SKM-1 (cell line): Measurements from ENCODE around the gene TRIM3.

Source experiments
- DNase-seq: peaks from one replicate; lab custom pipeline; 2025; ENCODE audit not compliant: unreplicated experiment; lab: John Stamatoyannopoulos, UW

Gene TRIM3

GRCh38 chr11:6442441-6442840 lies 31.3 kb downstream of the TRIM3 start:
- DNase-seq = no peak

DNA sequence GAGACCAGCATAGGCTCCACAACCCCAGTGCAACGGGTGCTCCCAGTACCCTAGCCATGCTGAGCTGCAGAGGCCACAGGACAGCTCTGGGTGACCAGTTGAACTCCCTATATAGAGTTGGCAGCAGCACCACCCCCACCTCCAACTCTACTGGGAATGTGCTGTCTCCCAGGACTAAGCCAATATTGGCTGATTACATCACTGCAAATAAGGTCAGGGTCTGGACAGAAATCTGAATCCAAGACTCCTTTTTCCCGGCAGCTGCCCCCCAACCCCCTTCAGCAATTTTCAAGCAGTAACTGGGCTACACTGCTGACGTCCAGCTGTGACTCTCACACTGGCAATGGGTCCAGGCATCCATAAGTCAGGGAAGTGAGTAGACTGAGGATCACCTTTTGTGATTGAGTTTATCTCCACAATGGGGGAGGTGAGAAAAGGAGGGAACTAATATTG lies 32.8 kb downstream of the TRIM3 start, which contains the start of gene HPX:
Gene HPX, minus strand, starts transcription at position 82 of the 453 bp plus-strand sequence. Its CDS starts 24 bp downstream, at position 58.
- DNase-seq = no peak

DNA sequence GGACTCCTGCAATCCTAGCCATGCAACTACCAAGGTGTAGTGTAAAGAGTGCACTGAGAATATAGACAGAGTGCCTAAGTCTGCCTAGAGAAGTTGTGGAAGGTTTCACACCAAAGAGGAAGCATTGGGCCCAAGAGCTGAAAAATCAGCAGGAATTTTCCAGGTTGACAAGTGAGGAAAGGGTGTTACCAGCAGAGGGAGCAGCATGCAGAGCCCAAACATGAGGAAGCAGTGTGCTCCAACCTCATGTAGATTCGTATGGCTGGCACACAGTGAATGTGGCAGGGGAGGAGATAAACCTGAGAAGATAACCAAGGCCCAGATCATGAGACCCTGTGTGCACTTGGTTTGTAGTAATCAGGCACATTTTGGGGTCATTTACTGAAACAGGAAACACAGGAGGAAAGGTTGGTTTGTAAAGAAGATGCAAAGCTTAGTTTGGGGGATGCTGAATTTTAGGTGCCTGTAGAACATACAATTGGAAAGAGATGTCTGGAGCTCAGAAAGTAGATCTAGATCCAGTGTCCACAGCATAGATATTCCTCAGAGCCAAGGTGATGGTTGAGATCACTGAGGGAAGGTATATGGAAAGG lies 34.7 kb downstream of the TRIM3 start:
- DNase-seq = peak; percentile 79

- peak; percentile 92 for DNase-seq
These were observed 35.7 kb downstream of the TRIM3 start for GRCh38 chr11:6437993-6438392.

- no peak for DNase-seq
These were observed 36.3 kb downstream of the TRIM3 start for GRCh38 chr11:6437423-6437822.

DNA sequence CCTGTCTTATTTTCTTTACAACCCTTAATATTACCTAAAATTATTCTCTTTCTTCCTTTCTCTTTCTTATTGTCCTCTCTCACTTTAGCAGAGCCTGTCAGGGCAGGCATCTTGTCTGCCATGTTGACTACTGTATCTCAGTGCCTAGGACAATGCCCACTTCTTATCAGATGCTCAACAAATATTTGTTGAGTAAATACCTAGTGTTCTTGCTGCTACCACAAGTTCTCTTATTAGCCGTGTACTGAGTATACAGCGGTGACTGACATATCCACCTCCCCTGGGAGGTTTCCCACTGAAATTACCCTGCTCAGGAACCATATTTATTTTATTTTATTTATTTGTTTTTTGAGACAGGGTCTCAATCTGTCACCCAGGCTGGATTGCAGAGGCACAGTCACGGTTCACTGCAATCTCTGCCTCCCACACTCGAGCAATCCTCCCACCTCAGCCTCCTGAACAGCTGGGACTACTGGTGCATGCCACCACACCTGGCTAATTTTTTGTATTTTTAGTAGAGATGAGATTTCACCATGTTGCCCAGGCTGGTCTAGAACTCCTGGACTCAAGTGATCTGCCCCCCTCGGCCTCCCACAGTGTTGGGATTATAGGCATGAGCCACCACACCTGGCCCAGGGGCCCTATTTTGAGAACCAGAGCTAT lies 39.6 kb downstream of the TRIM3 start:
- DNase-seq = no peak

DNA sequence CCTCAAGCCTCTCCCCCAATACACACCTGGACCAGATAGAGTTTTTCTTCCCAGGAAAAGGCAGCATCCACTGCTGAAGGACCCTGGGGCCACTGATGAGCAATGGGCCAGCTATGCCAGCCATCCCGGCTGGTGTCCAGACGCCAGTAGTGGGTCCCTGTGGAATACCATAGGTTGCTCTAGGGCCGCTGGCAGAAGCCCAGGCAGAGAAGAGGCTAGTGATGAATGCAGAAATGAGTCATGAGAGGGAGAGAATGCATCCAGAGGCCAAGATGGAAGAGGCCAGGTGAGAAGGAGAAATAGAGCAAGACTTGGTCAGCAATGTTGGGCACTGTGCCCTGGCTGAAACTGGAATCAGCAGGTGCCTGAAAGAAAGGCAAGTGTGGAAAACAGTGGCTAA lies 41.9 kb downstream of the TRIM3 start:
- no peak for DNase-seq

- no peak for DNase-seq
These were observed 46.2 kb downstream of the TRIM3 start for GRCh38 chr11:6427516-6427915.

DNA sequence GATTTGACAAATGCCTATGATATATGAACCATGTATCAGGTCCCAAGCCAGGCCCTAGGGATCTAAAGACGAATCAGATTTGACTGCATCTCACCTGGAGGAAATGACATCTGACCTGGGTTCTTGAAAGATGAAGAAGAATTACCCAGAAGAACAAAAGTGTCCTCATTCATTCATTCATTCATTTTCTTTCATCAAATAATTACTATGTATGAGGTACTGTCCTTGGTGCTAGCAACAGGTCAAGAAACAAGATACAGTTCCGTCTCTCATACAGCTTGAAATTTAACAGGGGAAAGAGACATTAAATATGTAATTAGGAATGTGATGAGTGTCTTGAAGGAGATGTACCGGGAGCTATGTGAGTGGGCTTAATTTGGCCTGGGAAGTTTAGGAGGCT lies 53.1 kb downstream of the TRIM3 start:
- no peak for DNase-seq

GRCh38 chr11:6419009-6419631 lies 54.6 kb downstream of the TRIM3 start, which contains the start of gene APBB1:
Gene APBB1 (minus strand): TSS chr11:6419094. CDS start chr11:6411347, 7,747 bp downstream.
- DNase-seq = peak; percentile 11

GRCh38 chr11:6418557-6419008 lies 55.2 kb downstream of the TRIM3 start:
- DNase-seq = no peak

GRCh38 chr11:6417907-6418556 lies 55.7 kb downstream of the TRIM3 start:
- DNase-seq = no peak

DNA sequence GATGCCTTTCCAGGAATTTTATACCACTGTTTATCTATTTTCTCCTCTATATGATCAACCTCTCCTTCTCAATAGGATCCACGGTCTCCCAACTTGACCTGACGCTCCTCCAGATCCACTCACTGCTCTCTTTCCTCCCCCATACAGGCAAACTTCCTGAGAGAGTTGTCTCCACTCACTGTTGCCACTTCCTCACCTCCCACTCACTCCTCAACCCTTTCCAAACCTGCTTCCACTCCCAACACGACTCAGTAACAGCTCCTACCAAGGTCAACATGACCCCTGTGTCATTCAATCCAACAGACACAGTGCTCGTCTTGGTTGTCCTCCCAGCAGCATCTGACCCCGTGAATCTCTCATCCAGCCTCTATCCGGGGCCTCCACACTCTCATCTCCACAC lies 57.9 kb downstream of the TRIM3 start:
- no peak for DNase-seq

GRCh38 chr11:6414874-6415328 lies 58.8 kb downstream of the TRIM3 start:
- peak; percentile 87 for DNase-seq

DNA sequence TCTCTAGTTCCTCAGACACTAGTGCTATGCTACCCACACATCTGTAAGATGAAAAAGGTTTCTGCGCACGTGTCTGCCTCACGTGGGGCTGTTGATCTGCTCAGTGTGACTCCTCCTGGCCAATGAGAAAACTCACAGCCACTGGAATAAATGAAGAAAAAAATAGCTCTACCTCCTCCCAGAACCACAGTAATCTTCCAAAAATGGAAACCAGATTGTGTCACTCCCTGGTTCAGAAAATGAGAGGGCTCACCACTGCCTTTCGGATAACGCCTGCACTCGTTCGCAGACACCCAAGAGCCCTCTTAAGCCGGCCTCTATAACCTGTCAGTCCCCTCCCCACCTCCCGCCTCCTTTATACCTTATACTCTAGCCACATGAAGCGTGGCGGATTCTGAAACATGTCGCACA lies 59.9 kb downstream of the TRIM3 start:
- no peak for DNase-seq

DNA sequence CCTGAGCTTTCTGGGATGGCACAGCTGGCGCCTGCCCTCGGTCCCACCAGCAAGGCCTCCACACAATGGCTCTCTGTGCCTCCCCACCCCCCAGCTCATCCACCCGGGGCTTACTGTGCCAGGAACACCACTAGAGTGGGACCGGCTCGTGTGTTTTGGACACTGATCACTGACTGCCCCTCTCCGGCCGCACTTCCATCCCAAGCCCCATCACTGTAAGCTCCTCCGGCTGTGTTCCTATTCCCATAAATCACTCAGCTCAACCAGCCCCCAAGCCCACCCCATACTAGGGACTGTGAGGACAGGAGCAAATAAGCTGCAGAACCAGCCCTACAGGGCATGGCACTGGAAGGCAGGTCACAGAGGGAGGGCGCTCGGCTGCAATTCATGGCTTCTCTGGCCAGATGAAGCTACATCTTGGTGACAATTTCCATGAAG lies 62.1 kb downstream of the TRIM3 start:
- DNase-seq = no peak

DNA sequence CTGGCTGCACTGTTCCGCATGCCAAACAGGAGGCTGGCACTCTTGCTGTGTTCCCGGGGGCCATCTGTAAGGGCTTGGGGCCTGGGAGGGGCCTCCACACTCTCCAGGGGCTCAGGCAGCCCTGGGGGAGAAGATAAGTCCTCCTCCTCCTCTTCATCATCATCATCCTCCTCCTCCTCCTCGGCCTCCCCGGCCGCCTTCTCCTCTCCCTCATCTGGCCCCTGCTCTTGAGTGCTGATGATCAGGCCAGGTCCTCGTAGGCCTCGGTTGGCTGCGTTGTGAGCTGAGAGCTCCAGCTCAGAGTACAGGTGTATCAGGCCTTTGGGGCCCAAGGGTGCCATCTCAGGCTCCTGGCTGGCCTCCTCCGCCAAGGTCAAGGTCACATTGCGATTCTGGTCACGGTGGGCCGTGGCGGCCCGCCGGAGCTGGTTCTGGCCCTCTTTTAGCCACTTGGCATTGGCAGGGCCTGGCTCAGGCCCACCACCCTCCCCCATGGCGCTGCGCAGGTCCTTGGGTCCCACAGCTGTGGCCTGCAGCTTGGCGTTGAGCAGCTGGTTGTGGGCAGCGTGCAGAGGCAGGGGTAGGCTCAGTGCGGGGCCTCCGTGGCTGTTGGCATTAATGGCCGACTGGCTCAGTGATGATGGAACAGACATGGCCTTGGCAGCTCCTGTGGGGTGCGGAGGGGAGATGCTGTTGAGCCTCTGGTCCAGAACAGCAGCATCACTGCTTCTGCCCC lies 62.9 kb downstream of the TRIM3 start:
- no peak for DNase-seq

DNA sequence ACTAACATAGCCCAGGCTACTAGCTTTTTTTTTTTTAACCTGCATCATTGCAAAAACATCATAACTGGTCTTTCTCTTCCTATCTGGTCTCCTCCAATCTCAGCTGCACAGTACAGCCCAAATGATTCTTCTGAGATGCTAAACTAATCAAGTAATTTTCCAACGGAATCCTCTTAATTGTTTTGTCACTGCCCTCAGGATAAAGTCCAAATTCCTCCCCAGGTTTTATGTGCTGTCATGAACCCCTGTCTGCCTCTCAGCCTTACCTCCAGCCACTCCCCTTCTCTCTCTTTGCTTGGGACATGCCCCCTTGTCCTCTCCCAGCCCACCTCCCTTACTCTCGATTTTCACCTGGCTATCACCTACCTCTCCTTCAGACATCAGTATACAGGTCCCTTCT lies 67.4 kb downstream of the TRIM3 start:
- no peak for DNase-seq

GRCh38 chr11:6405846-6406245 lies 67.9 kb downstream of the TRIM3 start:
- no peak for DNase-seq

GRCh38 chr11:6405052-6405667 lies 68.6 kb downstream of the TRIM3 start:
- DNase-seq = no peak
